Measurements from ENCODE around the gene TMEM186.

- TF ChIP-seq POLR2A (IDR thresholded peaks at IDR 0.05) = no peak
- TF ChIP-seq, protein P1, sequence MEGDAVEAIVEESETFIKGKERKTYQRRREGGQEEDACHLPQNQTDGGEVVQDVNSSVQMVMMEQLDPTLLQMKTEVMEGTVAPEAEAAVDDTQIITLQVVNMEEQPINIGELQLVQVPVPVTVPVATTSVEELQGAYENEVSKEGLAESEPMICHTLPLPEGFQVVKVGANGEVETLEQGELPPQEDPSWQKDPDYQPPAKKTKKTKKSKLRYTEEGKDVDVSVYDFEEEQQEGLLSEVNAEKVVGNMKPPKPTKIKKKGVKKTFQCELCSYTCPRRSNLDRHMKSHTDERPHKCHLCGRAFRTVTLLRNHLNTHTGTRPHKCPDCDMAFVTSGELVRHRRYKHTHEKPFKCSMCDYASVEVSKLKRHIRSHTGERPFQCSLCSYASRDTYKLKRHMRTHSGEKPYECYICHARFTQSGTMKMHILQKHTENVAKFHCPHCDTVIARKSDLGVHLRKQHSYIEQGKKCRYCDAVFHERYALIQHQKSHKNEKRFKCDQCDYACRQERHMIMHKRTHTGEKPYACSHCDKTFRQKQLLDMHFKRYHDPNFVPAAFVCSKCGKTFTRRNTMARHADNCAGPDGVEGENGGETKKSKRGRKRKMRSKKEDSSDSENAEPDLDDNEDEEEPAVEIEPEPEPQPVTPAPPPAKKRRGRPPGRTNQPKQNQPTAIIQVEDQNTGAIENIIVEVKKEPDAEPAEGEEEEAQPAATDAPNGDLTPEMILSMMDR (IDR thresholded peaks at IDR 0.05) = no peak
Observed at GRCh38 chr16:8775359-8775758, 22.1 kb downstream of the TMEM186 start.

Measured in lower leg skin (tissue), 3 donors.